Suppressor macrophage (primary cell): ENCODE results near the gene SCAMP4.
"Not testable (repeated sequence)": the region's sequence is repeated elsewhere in the genome, so short reads cannot be mapped to it uniquely, and the experiment has no call there.

Experiments used
- DNase-seq, 4 experiments: peaks; one replicate each; pipeline ENCODE4 v3.0.0-alpha.2; 2020 to 2022

SCAMP4 gene

DNA sequence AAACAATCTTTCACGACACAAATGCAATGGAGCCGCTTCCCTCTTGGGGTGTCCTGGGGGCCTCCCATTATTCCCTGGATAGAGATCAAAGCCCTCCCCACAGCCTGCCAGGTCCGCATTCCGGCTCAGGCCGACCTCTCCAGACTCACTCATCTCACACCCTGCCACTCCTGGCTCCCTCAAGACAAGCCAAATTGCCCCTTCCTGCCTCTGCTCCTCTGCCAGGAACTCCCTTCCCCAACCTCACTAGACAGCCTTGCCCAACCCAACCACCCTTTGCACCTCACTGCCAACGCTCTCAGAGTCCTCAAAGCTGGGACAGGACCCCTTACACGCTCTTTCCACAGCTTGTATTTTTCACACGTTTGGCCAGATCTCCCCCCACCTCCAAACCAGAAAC, 21.4 kb upstream of the SCAMP4 start:
- peak in 1 of 4 experiments; percentile 28 for DNase-seq

DNA sequence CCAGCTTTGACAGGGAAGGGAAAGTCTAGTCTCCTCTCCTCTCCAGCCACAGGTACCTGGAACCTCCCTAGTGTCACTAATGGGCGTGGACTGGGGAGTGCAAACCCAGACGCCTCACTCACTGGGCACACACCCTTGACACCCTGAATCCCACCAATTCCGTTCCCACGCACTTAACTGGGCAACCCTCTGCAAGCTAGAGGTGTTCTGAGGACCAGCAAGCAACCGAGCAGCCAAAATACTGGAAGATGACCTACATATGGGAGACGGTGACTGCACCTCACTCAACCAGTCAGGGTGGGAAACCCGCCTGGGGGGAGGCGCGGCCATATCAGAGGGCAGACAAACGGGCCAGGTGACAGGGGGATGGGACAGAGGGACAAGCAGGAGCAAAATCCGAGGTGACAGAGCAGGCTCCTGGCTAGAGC, 20.9 kb upstream of the SCAMP4 start:
- DNase-seq: peak in 1 of 4 experiments; percentile 21

DNA sequence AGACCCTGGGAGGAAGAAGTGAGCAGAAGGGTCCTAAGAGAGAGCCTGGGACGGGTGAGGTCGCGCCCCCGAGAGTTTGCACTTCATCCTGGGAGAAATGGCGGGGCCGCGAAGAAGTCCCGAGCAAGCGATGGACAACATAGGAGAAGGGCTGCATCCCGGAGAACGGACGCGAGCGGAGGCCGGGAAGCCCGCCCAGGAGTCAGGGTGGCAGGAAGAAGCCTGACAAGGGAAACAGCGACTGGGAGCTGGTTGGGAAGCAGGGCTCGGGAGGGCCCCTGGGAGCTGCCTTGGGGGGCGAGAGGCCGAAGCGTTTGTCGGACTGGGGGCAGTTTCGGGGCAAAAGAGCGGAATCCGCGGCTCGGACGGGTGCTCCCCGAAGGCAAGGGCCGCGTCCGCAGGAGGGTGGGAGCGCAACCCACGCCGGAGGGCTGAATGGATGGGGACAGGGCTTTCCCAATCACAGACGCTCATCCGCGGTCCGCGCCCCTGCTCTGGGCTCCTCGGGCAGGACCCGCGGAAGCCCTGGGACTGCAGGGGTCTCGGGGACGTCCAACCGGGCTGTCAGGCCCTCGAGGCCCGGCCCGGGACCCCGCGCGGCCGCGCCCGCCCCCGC, 20.4 kb upstream of the SCAMP4 start:
- peak in 2 of 4 experiments; percentile 26 to 37 for DNase-seq

DNA sequence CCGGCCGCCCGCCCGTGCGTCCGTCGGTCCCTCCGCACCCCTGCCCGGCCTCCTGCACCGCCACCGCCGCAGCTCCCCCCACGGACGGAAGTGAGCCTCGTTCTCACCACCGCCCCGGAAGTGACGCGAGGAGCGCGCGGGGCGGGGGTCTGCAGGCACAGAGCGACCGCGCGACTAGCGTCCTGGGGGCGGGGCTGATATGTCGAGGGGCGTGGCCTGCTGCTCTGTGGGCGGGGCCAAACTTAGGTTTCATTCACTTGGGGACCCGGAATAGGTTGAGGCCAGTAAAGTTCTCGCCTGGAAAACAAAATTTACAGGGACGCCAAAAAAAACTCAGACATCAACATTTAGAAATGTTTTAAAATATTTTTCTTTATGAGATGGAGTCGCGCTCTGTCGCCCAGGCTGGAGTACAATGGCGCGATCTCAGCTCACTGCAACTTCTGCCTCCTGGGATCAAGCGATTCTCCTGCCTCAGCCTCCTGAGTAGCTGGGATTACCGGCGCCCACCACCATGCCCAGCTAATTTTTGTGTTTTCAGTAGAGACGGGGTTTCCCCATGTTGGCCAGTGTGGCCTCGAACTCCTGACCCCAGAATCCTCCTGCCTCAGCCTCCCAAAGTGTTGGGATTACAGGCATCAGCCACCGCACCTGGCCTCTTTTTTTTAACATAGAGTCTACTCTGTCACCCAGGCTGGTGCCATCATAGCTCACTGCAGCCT, 19.6 kb upstream of the SCAMP4 start, which contains the start of gene ABHD17A:
TSS of gene ABHD17A (minus strand) at position 99 of the 722 bp plus-strand sequence. CDS start 3,930 bp downstream, outside the sequence.
- peak; percentile 98 to 99 (median 99) for DNase-seq

DNA sequence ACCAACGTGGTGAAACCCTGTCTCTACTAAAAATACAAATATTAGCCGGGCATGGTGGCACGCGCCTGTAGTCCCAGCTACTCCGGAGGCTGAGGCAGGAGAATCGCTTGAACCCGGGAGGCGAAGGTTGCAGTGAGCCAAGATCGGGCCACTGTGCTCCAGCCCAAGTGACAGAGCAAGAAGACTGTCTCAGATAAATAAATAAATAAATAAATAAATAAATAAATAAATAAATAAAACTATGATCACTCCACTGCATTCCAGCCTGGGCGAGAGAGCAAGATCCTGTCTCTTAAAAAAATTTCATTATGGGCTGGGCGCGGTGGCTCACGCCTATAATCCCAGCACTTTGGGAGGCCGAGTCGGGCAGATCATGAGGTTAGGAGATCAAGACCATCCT, 18.8 kb upstream of the SCAMP4 start:
- DNase-seq: not testable (repeated sequence)

DNA sequence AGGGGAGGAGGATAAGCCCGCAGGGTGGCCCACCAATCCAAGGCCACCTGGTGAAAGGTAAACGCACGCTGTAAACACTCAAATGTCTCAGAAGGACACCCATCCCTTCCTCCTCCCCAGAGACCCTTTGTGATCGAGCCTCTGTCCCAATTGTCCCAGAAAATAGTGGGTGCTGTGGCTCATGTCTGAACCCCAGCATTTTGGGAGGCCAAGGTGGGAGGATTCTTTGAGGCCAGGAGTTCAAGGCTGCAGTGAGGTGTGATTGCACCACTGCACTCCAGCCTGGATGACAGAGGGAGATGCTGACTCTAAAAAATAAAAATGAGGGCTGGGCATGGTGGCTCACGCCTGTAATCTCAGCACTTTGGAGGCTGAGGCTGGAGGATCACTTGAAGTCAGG, 16.8 kb upstream of the SCAMP4 start:
- DNase-seq: no peak

DNA sequence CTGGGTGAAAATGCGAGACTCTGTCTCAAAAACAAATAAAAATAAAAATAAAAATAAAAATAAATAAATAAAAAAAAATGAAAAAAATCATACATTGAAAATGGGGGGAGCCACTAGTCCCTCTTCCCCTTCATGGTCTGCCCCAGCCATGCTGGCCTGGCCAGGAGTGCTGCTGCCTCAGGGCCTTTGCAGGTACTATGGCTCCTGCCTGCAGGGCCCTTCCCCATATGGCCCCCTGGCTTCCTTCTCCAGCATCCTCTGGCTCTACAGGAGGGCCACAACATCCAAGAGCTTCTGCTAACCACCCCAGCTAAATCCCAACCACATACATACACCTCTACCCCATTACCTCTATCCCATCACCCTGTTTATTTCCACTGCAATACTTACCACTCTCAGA, 15.3 kb upstream of the SCAMP4 start:
- DNase-seq: no peak

DNA sequence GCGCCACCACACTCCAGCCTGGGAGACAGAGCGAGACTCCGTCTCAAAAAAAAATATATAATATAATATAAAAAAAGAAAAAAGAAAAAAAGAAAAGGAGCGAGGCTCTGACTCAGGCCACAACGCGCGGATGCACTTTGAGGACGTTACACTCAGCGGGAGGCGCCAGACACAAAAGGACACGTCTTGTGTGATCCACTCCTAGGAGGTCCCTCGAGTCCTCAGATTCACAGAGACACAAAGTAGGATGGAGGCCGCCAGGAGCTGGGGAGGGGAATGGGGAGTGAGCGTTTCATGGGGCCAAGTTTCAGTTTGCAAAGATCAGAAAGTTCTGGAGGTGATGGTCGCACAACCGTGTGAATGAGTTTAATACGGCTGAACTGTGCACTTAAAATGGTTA, 11.4 kb upstream of the SCAMP4 start:
- DNase-seq: peak in 2 of 4 experiments; percentile 19 to 22

DNA sequence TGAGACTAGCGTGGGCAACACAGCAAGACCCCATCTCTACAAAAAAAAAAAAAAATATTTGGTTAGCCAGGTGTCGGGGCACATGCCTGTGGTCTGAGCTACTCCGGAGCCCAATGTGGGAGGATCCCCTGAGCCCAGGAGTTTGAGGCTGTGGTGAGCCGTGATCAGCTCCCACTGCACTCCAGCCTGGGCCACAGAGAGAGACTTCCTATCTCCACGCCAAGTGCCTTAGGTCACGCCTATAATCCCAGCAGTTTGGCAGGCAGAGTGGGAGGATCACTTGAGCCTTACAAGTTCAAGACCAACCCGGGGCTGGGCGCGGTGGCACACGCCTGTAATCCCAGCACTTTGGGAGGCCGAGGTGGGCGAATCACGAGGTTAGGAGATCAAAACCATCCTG, 8.7 kb upstream of the SCAMP4 start:
- DNase-seq: peak in 3 of 4 experiments; percentile 52 to 64 (median 62)

DNA sequence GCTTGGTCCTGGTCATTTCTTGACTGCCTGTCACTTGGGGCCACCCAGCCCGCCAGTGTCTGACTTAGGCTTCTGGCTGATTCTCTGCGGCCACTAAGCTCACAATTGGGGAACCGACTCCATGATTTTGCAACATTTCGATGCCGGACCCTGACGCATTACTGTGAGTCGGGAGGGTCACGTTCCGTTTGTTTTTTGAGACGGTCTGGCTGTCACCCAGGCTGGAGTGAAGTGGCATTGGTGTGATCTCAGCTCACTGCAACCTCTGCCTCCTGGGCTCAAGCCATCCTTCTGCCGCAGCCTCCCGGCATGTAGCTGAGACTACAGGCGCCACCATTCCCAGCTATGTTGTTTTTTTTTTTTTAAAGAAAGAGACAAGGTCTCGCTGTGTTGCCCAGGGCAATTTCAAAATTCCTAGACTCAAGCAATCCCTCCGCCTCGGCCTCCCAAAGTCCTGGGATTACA, 3.2 kb upstream of the SCAMP4 start:
- DNase-seq: peak; percentile 95 to 99 (median 98)

DNA sequence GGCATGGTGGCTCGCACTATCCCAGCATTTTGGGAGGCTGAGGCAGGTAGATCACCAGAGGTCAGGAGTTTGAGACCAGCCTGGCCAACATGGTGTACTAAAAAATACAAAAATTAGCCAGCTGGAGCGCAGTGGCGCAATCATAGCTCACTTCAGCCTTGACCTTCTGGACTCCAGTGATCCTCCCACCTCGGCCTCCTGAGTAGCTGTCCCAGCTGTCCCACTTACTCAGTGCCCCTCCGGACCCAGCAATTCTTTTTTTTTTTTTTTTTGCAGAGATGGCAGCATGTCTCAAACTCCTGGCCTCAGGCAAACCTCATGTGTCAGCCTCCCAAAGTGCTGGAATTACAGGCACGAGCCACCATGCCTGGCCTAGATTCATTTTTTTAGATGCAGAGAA, 2.3 kb upstream of the SCAMP4 start:
- peak in 1 of 4 experiments; percentile 26 for DNase-seq

DNA sequence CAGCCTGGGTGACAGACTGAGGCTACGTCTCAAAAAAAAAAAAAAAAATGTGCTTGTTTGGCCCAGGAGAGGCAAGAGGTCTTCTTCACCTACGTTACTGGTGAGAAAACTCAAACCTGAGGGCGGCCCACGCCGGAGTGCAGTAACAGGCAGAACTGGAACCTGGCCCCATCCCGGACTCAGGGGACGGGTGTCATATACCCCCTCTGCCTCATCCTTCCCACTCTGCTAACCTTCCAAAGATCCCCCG, 414 bp upstream of the SCAMP4 start:
- no peak for DNase-seq

DNA sequence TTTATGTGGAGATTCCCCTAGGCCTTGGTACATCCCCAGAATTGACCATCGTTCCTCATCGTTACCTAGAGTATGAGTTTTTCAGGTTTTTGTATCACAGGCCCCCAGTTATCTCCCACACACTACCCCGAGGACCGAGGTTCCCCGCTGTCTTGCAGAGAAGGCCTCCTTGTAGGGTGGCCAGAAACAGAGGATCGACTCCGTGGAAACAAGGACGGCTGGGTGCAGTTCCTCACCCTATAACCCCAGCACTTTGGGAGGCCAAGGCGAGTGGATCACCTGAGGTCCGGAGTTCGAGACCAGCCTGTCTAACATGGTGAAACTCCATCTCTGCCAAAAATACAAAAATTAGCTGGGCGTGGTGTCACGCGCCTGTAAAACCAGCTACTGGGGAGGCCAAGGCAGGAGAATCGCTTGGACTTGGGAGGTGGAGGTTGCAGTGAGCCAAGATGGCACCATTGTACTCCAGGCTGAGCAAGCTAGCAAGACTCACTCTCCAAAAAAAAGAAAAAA, 720 bp downstream of the SCAMP4 start:
- DNase-seq: no peak

DNA sequence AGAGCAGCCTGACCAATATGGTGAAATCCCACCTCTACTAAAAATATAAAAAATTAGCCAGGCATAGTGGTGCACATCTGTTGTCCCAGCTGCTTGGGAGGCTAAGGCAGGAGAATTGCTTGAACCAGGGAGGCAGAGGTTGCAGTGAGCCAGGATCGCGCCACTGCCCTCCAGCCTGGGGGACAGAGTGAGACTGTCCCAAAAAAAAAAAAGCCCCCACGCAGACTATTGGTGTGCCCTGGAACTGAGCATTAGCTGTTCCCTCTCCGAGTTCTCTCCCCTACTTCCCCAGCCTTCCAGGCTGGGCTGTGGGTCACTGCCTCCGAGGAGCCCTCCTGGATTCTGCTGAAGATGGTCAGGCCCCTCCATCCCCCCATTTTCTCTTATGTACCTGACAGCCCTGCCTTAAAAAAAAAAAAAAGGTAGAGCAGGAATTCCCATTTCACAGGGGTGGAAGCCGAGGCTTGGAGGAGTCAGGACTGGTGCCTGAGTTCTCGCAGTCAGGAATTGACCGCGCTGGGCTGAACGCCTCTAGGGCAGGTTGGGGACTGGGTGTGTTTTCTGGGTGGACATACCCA, 1.9 kb downstream of the SCAMP4 start:
- no peak for DNase-seq

DNA sequence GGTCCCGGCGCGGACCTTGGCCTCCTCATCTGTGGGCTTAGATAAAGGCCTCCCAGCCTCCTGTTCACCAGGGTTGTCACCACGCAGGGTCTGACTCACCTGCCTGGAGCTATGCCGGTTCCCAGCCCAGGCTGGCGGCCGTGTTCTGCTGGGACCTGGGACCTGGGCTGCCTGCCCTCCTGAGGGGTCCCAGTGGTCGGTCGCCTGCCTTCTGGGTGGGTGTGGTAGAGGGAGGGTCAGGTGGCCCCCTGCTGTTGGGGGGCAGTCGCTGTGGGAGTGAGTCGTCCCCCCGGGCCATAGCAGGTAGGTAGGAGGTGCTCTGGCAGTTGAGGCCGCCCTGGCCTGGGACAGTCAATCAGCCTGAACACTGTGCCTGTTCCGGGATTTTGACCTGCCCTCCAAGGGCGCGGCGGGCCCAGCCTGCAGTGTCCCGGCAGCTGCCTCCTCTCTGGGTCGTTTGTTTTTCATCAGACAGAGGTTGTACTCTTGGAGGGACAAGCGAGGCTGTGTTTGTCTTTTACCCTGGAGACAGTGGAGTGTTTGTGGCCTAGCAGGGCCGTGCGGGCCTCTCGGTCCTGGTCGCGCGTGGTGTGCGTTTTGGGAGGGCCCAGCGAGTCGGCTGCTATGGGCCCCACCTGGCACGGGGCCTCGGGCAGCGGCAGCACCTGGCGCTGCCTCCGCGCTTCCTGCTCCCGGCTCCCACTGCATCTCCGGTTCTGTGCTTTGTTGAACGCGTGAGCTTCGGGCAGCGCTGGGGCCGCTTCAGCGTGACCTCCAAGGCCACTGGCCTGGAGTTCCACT, 2.6 kb downstream of the SCAMP4 start:
- DNase-seq: no peak

DNA sequence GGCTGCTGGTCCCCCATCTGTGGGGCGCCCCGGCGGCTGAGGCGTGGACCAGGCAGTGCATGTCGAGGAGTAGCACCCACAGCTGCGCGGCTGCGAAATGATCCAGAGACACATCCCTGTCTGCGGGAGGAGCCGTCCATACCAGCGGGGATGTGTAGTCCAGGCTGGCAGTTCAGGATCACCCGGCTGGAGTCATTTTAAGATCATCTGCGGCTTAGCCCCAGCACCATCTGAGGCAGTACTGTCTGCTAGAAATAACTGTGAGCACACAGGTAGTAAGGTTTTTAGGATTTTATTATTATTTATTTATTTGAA, 3.1 kb downstream of the SCAMP4 start:
- no peak for DNase-seq

DNA sequence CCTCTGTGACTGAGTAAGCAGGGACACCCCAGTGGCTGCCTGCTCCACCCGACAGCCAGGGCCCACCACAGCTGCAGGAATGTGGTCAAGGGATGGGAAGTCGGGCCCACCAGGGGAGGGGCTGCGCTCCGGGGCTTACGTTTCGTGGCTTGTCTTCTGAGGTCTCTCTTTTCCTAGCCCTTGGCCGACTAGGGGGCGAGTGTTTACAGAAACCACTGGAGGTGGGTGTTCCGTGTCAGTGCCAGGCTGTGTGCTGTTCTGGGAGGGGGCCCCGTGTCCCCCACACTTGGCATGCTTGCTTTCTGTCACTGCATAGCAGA, 4.5 kb downstream of the SCAMP4 start:
- no peak for DNase-seq

DNA sequence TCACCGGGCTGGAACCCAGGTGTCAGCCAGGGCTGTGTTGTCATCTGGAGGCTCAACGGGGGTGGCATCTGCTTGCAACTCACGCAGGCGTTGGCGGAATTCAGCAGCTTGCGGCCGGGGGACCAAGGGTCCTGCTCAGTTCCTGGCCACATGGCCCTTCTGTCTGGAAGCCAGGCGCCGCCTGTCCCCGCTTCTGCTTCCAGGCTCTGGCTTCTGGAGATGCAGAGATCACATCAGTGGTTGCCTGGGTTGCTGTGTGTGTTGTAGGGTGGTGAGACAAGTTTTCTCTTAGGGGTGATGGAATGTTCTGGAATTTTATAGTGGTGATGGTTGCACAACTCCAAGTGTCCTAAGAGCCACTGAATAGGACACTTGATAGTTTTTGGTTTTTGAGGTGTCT, 5.0 kb downstream of the SCAMP4 start:
- peak in 1 of 4 experiments; percentile 10 for DNase-seq

DNA sequence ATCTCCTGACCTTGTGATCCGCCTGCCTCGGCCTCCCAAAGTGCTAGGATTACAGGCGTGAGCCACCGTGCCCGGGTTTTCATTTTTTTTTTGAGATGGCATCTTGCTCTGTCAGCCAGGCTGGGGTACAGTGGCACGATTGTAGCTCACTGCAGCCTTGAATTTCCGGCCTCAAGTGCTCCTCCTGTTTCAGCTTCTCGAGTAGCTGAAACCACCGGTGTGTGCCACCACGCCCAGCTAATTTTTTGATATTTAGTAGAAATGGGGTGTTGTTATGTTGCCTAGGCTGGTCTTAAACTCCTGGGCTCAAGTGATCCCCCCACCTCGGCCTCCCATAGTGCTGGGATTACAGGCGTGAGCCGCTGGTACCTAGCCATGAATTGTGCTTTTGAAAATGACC, 5.9 kb downstream of the SCAMP4 start:
- DNase-seq: no peak

DNA sequence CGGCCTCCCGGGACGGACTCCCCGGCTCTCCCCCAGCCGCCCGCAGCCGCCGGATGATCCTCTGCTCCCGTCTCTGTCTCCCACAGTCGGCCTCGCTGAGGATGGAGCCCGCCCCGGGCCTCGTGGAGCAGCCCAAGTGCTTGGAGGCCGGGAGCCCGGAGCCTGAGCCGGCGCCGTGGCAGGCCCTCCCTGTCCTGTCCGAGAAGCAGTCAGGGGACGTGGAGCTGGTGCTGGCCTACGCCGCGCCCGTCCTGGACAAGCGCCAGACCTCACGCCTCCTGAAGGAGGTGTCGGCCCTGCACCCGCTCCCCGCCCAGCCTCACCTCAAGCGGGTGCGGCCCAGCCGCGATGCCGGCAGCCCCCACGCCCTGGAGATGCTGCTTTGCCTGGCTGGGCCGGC, 6.8 kb downstream of the SCAMP4 start:
- DNase-seq: no peak

DNA sequence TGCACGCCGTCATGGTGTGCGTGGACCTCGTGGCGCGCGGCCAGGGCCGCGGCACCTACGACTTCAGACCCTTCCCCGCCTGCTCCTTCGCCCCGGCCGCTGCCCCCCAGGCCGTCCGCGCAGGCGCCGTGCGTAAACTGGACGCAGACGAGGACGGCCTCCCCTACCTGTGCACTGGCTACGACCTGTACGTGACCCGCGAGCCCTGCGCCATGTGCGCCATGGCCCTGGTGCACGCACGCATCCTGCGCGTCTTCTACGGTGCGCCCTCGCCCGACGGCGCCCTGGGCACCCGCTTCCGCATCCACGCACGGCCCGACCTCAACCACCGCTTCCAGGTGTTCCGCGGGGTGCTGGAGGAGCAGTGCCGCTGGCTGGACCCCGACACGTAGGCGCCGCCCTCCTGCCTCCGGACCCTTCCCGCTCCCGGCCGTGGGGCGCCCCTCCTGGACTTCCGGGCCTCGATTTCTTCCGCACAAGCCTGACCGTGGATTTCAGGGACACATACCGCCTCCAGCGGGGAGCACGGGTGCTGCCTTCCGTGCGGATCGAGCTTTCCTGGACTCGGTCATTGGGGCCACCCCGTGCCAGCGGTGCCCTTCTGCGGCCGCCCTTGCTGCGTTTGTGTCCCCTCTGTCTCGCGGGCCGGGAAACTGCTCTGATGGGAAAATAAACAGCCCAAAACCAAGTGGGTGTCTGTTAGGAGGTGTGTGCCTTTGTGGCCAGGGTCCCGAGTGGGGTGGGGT, 7.7 kb downstream of the SCAMP4 start:
- no peak for DNase-seq

DNA sequence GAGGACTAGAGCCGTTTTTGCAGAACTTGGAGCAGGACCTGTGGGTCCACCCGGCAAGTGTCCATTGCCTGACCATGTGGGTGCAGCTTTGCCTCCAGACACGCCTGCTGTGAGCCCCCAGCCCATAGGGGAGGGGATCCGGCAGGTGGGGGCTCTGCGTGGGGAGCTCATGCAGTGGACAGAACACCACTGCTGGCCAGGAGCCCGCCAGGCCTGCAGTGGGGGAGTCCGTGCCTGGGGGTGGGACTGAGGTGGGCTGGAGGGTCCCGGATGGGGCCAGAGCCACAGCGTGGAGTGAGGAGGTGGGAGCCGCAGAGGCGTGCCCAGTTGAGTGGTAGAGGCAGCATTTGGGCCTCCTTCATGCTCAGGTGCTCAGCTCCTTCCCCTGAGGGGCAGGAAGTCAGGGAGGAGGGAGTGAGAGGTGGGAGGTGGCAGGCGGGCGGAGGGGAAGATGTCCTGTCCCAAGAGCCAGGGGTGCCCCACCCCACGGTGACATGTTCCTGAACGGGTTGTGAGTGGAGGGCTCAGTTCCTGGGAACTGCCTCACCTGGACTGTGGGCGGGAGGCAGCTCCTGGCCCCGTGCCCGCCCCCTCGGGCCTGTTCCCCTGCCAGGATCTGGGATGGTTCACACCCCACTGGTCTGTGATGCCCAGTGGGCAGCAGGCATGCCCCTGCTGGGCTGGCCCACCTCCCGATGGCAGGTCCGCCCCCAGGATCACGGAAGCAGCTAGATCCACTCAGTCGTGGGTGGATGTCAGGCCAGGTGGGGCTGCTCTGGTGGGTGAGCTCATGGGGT, 8.8 kb downstream of the SCAMP4 start:
- DNase-seq: no peak
